ENCODE data around the gene CAD. TPM values are rescaled to one million over a fixed set of nuclear protein-coding genes. Genes with fewer than 3 reads are reported as not detected.
A peak's percentile ranks its signal among the peaks of the same experiment; 100 is the strongest.

CAD gene
- total RNA-seq, 1 donor from 2014 or later, result 38.5 TPM

DNA sequence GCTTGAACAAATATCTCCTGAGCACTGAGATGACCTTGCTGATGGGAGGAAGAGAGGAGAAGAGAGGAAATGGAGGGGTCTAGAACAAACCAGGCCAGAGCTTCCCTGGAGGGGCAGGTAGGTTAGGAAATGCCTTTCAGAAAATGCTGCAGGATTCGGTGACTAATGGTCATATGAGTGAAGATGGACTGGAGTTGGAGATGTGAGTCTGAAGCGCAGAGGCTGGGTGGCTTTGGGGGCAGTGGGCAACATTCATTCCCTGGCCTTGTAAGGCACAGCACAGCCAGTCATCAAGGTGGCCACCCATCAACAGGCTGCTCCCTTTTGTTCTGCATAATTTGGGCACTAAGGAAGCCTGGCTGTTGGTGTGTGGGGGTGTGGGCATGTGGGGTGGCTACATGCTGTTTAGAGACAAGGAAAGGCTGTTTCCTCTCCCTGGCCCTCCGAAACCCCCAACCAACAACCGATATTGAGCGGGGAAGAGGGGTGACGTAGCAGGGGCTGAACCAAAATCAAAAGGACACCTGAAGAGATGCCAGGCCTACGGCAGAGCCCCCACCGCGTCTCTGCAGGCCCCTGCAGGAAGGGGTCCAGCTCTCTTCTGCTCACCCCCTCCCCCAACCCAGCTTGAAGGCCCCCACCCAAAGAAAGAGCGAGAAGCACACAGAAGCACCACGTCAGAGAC lies 44.2 kb downstream of the CAD start:
- Mint-ChIP-seq H3K4me1 (ENCODE audit: low read depth, unreplicated experiment) (peaks cover 11% of the 10 kb centered on the region), H3K27me3 (ENCODE audit: unreplicated experiment) (peaks cover 32% of the 10 kb centered on the region), H3K27ac (ENCODE audit: unreplicated experiment) (no peak overlapping the region), H3K4me3 (ENCODE audit: unreplicated experiment) (peak overlapping the region; percentile 82), H3K9me3 (ENCODE audit: unreplicated experiment) (peaks cover 4% of the 10 kb centered on the region), H3K36me3 (ENCODE audit: unreplicated experiment) (peaks cover 5% of the 10 kb centered on the region)
- DNase-seq, result no peak
- TF ChIP-seq, protein P1, sequence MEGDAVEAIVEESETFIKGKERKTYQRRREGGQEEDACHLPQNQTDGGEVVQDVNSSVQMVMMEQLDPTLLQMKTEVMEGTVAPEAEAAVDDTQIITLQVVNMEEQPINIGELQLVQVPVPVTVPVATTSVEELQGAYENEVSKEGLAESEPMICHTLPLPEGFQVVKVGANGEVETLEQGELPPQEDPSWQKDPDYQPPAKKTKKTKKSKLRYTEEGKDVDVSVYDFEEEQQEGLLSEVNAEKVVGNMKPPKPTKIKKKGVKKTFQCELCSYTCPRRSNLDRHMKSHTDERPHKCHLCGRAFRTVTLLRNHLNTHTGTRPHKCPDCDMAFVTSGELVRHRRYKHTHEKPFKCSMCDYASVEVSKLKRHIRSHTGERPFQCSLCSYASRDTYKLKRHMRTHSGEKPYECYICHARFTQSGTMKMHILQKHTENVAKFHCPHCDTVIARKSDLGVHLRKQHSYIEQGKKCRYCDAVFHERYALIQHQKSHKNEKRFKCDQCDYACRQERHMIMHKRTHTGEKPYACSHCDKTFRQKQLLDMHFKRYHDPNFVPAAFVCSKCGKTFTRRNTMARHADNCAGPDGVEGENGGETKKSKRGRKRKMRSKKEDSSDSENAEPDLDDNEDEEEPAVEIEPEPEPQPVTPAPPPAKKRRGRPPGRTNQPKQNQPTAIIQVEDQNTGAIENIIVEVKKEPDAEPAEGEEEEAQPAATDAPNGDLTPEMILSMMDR (IDR thresholded peaks at IDR 0.05; ENCODE audit: partially characterized antibody, unreplicated experiment), result no peak

DNA sequence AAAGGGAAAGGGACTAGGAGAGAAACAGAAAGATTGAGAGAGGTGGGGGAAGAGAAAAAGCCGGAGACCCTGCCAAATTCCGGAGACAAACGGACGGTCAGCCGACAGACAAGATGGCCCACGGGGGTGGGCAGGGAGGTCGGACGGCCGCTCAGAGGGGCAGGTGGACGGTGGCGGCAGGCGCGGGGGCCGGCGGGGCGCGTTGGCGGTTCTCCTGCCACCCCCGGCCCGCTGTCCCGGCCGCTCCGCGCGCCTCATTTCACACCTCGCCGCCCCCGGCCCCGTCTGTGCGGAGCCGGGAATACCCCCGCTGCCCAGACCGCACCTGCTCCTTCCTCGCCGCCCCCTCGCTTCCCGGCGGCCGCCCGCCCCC lies 44.7 kb downstream of the CAD start:
- TF ChIP-seq, protein P1 (IDR thresholded peaks at IDR 0.05; ENCODE audit: partially characterized antibody, unreplicated experiment), result no peak
- H3K27me3 Mint-ChIP-seq (ENCODE audit: unreplicated experiment), result peaks cover 30% of the 10 kb centered on the region
- no peak overlapping the region for H3K27ac Mint-ChIP-seq (ENCODE audit: unreplicated experiment)
- peaks cover 11% of the 10 kb centered on the region for H3K4me1 Mint-ChIP-seq (ENCODE audit: low read depth, unreplicated experiment)
- peaks cover 4% of the 10 kb centered on the region for H3K9me3 Mint-ChIP-seq (ENCODE audit: unreplicated experiment)
- peaks cover 5% of the 10 kb centered on the region for H3K36me3 Mint-ChIP-seq (ENCODE audit: unreplicated experiment)
- peak overlapping the region; percentile 82 for H3K4me3 Mint-ChIP-seq (ENCODE audit: unreplicated experiment)
- DNase-seq, result no peak

DNA sequence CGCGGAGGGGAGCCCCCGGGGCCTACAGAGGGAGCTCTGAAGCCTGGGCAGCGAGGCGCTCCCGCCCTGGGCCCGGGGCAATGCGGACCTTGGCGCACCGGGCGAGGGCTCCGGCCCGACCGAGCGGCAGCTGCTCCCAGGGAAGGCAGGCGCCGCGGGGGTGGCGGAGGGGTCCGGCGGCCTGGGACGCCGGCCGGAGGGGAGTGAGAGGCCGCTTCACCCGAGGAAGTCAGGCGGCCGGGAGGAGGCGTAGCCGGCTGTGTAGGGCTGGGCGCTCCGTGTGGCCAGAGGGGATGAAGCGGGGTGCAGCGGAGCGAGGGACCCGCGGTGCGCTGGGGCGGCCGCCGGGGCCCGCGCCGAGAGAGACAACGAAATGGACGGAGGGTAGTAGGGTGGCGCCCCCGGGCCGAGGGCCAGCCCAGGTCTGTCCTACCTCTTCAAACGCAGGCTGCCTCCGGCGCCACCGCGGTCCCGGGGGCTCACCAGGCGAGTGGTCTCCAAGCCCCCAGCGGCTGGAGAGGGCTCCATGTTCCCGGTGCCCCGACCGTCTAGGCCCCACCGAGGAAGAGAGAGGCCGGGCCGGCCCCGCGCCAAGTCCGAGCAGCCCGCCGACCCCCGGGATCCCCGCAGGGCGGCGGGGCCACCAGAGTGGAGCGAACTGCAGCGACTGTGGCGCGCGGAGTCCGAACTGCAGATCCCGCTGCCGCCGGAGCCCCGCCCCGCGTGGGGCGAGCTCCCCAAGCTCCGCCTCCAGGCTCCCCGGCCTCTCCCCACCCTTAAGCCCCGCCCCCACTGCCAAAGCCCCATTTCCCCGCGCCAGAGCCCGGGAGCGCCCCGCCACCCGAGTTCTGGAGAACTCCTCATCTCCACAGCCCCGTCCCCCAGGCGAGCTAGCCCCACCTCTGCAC lies 45.5 kb downstream of the CAD start, which contains the start of gene SLC30A3:
TSS of gene SLC30A3 (minus strand) at position 669 of the 908 bp plus-strand sequence. CDS start at position 528, 141 bp downstream.
- Mint-ChIP-seq H3K4me1 (ENCODE audit: low read depth, unreplicated experiment) (peaks cover 11% of the 10 kb centered on the region), H3K9me3 (ENCODE audit: unreplicated experiment) (peaks cover 4% of the 10 kb centered on the region), H3K4me3 (ENCODE audit: unreplicated experiment) (peak within 1 kb of the TSS; percentile 82), H3K27ac (ENCODE audit: unreplicated experiment) (no peak within 1 kb of the TSS), H3K27me3 (ENCODE audit: unreplicated experiment) (peaks cover 27% of the 10 kb centered on the region), H3K36me3 (ENCODE audit: unreplicated experiment) (peaks cover 5% of the 10 kb centered on the region)
- TF ChIP-seq, protein P1 (IDR thresholded peaks at IDR 0.05; ENCODE audit: partially characterized antibody, unreplicated experiment), result no peak
- peak; percentile 60 for DNase-seq

DNA sequence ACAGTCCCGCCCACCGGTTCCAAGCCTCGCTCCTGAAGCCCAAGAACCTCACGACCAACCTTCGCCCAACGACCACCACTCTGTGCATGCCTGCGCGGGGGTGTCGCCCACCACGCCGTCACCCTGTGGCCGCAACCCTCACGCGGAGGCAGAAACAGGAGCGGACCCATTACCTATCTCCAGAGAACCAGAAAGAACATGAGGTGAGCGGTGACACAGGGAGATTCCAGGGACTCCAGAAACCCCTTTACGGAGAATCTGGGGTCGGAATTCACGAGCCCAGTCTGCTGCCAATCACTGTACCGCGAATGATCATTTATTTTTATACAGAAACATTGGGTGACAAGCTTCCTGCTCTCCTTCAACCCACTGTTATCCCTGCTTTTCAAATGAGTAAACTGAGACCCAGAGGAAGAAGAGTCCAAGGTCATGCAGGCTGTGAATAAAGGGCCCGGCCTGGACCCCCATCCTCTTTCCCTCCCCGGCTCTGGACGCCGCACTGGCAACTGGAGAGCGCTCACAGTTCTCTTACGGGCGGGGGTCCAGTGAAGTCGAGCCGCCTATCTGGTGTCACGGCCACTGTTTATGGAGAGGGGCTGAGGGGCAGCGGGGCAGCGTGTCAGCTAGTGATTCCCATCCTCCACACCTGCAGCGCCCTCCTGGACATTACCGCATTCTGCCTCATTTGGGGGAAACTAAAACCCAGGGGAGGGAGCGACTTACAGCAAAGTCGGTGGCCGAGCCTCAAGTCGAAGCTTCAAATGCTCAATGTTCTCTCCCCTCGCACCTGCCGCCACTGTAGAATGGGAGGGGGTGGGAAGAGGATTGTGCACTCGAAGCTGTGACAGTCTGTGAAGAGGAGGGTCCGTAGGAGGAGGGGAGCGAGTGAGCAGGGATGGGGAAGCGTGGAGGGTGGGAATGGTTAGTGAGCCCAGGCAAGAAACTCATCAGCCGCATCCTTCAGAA lies 46.4 kb downstream of the CAD start:
- no peak overlapping the region for H3K27ac Mint-ChIP-seq (ENCODE audit: unreplicated experiment)
- peaks cover 4% of the 10 kb centered on the region for H3K9me3 Mint-ChIP-seq (ENCODE audit: unreplicated experiment)
- H3K36me3 Mint-ChIP-seq (ENCODE audit: unreplicated experiment), result peaks cover 5% of the 10 kb centered on the region
- DNase-seq, result no peak
- peaks cover 11% of the 10 kb centered on the region for H3K4me1 Mint-ChIP-seq (ENCODE audit: low read depth, unreplicated experiment)
- H3K27me3 Mint-ChIP-seq (ENCODE audit: unreplicated experiment), result peaks cover 27% of the 10 kb centered on the region
- TF ChIP-seq, protein P1 (IDR thresholded peaks at IDR 0.05; ENCODE audit: partially characterized antibody, unreplicated experiment), result no peak
- peak overlapping the region; percentile 79 for H3K4me3 Mint-ChIP-seq (ENCODE audit: unreplicated experiment)
